ENCODE results near the gene FGGY. TPM values are rescaled to one million over a fixed set of nuclear protein-coding genes. Genes with fewer than 3 reads are reported as not detected.

The FGGY gene
- total and polyA plus RNA-seq, 7 experiments from 2014 or later, result 2.5 to 15.2 (median 11.2) TPM

DNA sequence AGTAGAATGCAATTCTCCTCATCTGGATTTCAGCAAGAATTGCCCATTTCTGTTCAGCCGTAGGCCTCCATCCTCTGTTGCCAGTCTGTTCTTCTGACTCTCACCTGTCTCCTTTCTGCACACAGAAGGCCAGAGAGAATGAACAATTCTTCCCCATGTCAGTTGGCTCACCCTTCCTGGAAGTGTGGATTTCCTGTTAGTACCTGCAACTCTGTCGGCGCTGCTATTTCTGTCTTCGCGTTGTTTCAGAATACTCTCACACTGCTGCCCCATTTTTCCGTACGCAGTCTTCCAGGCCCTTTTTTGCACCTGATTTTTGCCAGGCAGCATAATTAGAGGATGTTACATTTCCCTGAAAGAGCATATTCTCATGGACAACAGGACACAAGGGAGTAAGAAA is 200.7 kb downstream of the FGGY start:
- Mint-ChIP-seq H3K9me3 (peaks cover 0 to 5% (median 0%) of the 10 kb centered on the region in 11 donors), H3K27ac (no peak overlapping the region), H3K27me3 (no peaks in the 10 kb centered on the region), H3K36me3 (peaks cover 0 to 22% (median 5%) of the 10 kb centered on the region in 5 donors), H3K4me3 (no peak overlapping the region), H3K4me1 (peaks cover 0 to 12% (median 0%) of the 10 kb centered on the region in 7 donors)
- Histone ChIP-seq H3K4me3 (ENCODE audit: low read length) (no peak overlapping the region), H3K36me3 (ENCODE audit: control insufficient read depth in 2 of 3, insufficient read depth in 3 of 3, low read length in 3 of 3) (no peaks in the 10 kb centered on the region), H3K27ac (ENCODE audit: low read depth, low read length) (no peak overlapping the region), H3K4me1 (ENCODE audit: control insufficient read depth in 2 of 2, insufficient read depth in 2 of 2, low read length in 2 of 2) (no peaks in the 10 kb centered on the region), H3K9me3 (ENCODE audit: control insufficient read depth in 2 of 3, low read length in 3 of 3) (no peaks in the 10 kb centered on the region), H3K27me3 (ENCODE audit: control insufficient read depth in 2 of 2, insufficient read depth in 2 of 2, low read length in 2 of 2) (no peaks in the 10 kb centered on the region)
- CTCF ChIA-PET, result no interaction called here
- DNase-seq (no peak), ATAC-seq (no peak)
- intact Hi-C loops (cut with micrococcal nuclease), result no loop called here
- POLR2A ChIA-PET, result no interaction called here

DNA sequence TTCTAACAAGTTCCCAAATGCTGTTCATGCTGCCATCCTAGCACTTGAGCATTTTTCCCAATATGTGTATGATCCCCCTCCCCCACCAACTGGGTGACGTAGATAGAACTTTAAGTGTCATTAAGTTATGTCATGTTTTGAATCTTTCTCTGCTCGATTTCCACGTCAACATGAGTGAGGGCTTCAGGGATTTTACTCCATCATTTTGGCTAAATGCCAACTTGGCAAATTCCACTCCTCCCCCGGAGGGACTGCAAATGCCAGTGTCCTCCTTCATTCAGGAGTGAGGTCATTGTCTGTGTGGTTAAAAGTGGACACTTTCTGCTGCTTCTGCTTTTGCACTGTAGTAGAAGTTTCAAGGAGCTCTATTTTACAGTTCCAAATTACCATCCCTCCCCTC is 201.7 kb downstream of the FGGY start:
- Mint-ChIP-seq H3K4me1 (peaks cover 0 to 12% (median 0%) of the 10 kb centered on the region in 7 donors), H3K36me3 (peaks cover 0 to 16% (median 5%) of the 10 kb centered on the region in 5 donors), H3K27ac (no peak overlapping the region), H3K27me3 (no peaks in the 10 kb centered on the region), H3K9me3 (peaks cover 0 to 5% (median 0%) of the 10 kb centered on the region in 11 donors), H3K4me3 (no peak overlapping the region)
- no peak overlapping the region for H3K27ac ChIP-seq (ENCODE audit: low read depth, low read length)
- ATAC-seq, result no peak
- H3K36me3 ChIP-seq (ENCODE audit: control insufficient read depth in 2 of 3, insufficient read depth in 3 of 3, low read length in 3 of 3), result no peaks in the 10 kb centered on the region
- H3K27me3 ChIP-seq (ENCODE audit: control insufficient read depth in 2 of 2, insufficient read depth in 2 of 2, low read length in 2 of 2), result no peaks in the 10 kb centered on the region
- intact Hi-C loops (cut with micrococcal nuclease), result no loop called here
- no peak overlapping the region for H3K4me3 ChIP-seq (ENCODE audit: low read length)
- no peaks in the 10 kb centered on the region for H3K9me3 ChIP-seq (ENCODE audit: control insufficient read depth in 2 of 3, low read length in 3 of 3)
- ChIA-PET POLR2A (no interaction called here), CTCF (no interaction called here)
- no peaks in the 10 kb centered on the region for H3K4me1 ChIP-seq (ENCODE audit: control insufficient read depth in 2 of 2, insufficient read depth in 2 of 2, low read length in 2 of 2)
- DNase-seq, result no peak

DNA sequence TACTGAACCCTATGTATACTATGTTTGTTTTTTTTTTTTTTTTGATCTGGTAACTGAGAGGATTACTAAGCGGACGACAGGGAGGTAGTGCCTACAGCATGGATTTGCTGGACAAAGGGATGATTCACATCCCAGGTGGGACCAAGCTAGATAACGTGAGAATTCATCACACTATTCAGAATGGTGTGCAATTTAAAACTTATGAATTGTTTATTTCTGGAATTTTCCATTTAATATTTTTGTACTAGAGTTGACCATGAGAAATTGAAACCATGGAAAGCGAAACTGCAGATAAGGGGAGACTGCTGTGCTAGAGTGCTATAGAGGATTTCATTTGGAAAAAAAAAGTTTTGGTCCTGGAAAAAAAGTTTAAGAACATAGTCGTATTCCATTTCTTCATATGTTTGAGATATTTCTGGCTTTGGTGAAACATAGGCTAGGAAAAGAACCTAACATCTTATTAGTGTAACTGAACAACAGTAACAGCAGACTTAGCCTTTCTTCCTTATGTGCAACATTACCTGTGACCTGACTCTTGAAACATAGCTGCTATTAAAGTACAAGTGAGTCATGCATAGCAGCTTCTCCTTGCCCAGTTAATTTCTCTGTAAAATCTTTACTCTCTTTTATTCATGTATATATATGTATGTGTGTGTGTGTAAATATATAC is 202.5 kb downstream of the FGGY start:
- Histone ChIP-seq H3K4me3 (ENCODE audit: low read length) (no peak overlapping the region), H3K27me3 (ENCODE audit: control insufficient read depth in 2 of 2, insufficient read depth in 2 of 2, low read length in 2 of 2) (no peaks in the 10 kb centered on the region), H3K9me3 (ENCODE audit: control insufficient read depth in 2 of 3, low read length in 3 of 3) (no peaks in the 10 kb centered on the region), H3K4me1 (ENCODE audit: control insufficient read depth in 2 of 2, insufficient read depth in 2 of 2, low read length in 2 of 2) (no peaks in the 10 kb centered on the region), H3K36me3 (ENCODE audit: control insufficient read depth in 2 of 3, insufficient read depth in 3 of 3, low read length in 3 of 3) (no peaks in the 10 kb centered on the region), H3K27ac (ENCODE audit: low read depth, low read length) (no peak overlapping the region)
- Mint-ChIP-seq H3K27ac (no peak overlapping the region), H3K4me1 (peaks cover 0 to 8% (median 0%) of the 10 kb centered on the region in 7 donors), H3K9me3 (peaks cover 0 to 5% (median 0%) of the 10 kb centered on the region in 11 donors), H3K36me3 (peaks cover 0 to 13% (median 5%) of the 10 kb centered on the region in 5 donors), H3K27me3 (no peaks in the 10 kb centered on the region), H3K4me3 (no peak overlapping the region)
- ChIA-PET POLR2A (no interaction called here), CTCF (no interaction called here)
- DNase-seq (no peak), ATAC-seq (no peak)
- intact Hi-C loops (cut with micrococcal nuclease), result no loop called here

DNA sequence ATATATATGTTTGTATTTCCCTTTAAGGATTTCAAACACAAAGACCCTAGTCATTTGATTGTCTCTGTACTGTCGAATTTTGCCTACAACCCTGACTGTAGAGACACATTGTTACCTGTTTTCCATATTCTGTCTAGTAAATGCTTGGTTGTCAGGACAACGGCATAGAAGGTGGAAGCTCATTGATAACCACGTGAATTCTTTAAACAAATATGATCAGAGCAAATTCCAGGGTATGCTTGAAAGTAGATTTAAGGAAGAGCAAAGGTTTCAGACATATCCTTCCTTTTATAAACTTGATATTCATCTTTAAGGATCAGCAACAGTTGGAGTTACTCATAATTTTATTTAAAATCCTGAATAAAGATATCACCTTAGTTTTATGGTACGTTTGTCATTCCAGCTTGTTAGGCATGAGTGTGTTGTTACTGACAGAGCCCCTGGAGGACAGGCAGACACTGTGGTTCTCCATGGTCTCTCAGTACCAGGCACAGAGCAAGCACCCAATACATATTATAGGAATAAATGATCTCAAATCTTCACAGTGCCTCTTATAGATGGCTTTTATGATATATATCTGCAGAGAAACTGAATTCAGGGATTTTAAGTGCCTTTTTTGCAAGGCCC is 203.2 kb downstream of the FGGY start:
- no peaks in the 10 kb centered on the region for H3K27me3 ChIP-seq (ENCODE audit: control insufficient read depth in 2 of 2, insufficient read depth in 2 of 2, low read length in 2 of 2)
- POLR2A ChIA-PET, result no interaction called here
- CTCF ChIA-PET, result no interaction called here

DNA sequence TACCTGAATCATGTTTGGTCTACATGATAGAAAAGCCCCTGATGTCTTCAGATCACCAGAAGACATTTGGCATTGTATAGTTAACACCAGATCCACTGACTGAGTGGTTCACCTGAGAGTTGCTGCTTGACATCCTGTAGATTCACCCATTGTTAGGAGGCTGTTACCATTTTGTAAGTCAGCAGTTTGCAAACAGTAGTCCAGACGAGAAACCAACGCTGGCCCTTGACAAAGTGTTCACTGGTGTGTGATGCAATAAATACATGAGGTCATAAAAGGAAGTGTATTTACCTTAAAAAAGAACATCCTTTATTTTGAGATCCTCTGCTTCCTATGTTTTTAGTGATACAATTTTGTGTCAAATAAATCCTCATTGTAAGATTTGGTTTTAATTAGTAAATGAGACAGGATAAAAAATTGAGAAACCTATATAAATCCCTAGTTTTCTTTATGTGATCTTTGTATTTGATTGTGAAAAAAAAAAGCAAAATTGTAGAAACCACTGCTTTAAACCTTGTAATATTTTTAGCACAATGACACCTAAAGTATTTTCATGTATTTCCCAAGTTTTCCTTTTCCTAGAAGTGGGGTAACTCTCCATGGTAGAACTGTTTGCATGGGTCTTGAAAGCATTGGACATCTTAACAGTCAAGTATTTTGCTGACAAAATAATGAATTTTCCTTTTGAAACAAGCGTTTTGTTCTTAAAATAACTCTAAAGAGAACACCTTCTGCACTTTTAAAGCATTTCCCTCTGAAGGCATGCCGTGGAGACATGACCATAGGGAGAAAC is 204.3 kb downstream of the FGGY start:
- Mint-ChIP-seq H3K27me3 (no peaks in the 10 kb centered on the region), H3K9me3 (peaks cover 0 to 5% (median 0%) of the 10 kb centered on the region in 11 donors), H3K4me1 (peaks cover 0 to 8% (median 0%) of the 10 kb centered on the region in 7 donors), H3K4me3 (no peak overlapping the region), H3K27ac (no peak overlapping the region), H3K36me3 (peaks cover 0 to 7% (median 2%) of the 10 kb centered on the region in 5 donors)
- no peak for ATAC-seq
- DNase-seq, result no peak
- ChIA-PET CTCF (no interaction called here), POLR2A (no interaction called here)
- H3K4me3 ChIP-seq (ENCODE audit: low read length), result no peak overlapping the region
- no peaks in the 10 kb centered on the region for H3K27me3 ChIP-seq (ENCODE audit: control insufficient read depth in 2 of 2, insufficient read depth in 2 of 2, low read length in 2 of 2)
- no peaks in the 10 kb centered on the region for H3K4me1 ChIP-seq (ENCODE audit: control insufficient read depth in 2 of 2, insufficient read depth in 2 of 2, low read length in 2 of 2)
- no peaks in the 10 kb centered on the region for H3K36me3 ChIP-seq (ENCODE audit: control insufficient read depth in 2 of 3, insufficient read depth in 3 of 3, low read length in 3 of 3)
- intact Hi-C loops (cut with micrococcal nuclease), result no loop called here
- no peaks in the 10 kb centered on the region for H3K9me3 ChIP-seq (ENCODE audit: control insufficient read depth in 2 of 3, low read length in 3 of 3)
- no peak overlapping the region for H3K27ac ChIP-seq (ENCODE audit: low read depth, low read length)

More for the DNA sequence above, 203.2 kb downstream of the FGGY start:
- DNase-seq (no peak), ATAC-seq (no peak)
- no peaks in the 10 kb centered on the region for H3K9me3 ChIP-seq (ENCODE audit: control insufficient read depth in 2 of 3, low read length in 3 of 3)
- H3K4me1 Mint-ChIP-seq, result peaks cover 0 to 8% (median 0%) of the 10 kb centered on the region in 7 donors
- H3K36me3 Mint-ChIP-seq, result peaks cover 0 to 13% (median 5%) of the 10 kb centered on the region in 5 donors
- H3K27me3 Mint-ChIP-seq, result no peaks in the 10 kb centered on the region
- no peaks in the 10 kb centered on the region for H3K36me3 ChIP-seq (ENCODE audit: control insufficient read depth in 2 of 3, insufficient read depth in 3 of 3, low read length in 3 of 3)
- no peak overlapping the region for H3K27ac Mint-ChIP-seq
- no peak overlapping the region for H3K4me3 Mint-ChIP-seq
- H3K4me1 ChIP-seq (ENCODE audit: control insufficient read depth in 2 of 2, insufficient read depth in 2 of 2, low read length in 2 of 2), result no peaks in the 10 kb centered on the region
- no peak overlapping the region for H3K27ac ChIP-seq (ENCODE audit: low read depth, low read length)
- no peak overlapping the region for H3K4me3 ChIP-seq (ENCODE audit: low read length)
- peaks cover 0 to 5% (median 0%) of the 10 kb centered on the region in 11 donors for H3K9me3 Mint-ChIP-seq
- intact Hi-C loops (cut with micrococcal nuclease), result no loop called here

DNA sequence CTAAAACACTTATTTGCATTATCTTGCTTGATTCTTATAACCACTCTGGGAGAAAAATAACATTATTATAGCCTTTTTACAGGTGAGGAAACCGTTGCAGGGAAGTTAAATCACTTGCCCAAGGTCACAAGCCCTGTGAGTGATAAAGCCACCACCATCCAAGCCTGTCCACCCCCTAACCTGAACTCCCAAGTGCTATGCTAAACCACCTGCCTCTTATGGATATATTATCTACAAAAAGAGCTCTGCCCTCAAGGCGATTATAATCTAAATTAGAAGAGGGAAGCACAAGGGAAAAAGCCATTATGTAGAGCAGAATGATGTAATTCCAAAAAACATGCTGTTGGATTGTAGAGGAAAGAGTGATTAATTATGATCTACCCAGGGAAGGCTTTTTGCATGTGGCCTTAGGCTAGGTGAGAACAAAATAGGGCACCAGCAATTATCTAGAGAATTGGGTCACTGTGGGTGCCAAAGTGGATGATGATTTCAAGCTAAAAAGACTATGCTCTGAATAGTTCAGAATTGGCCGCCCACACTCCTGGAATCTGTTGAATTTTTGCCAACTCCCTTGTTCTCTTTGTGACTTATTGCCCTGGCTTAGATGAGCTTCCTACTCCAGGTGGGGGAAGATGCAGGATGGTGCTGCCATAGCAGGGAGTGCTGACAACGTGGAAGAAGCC is 205.3 kb downstream of the FGGY start:
- POLR2A ChIA-PET, result no interaction called here

More for the DNA sequence above, 205.3 kb downstream of the FGGY start:
- H3K27me3 Mint-ChIP-seq, result no peaks in the 10 kb centered on the region
- H3K27ac ChIP-seq (ENCODE audit: low read depth, low read length), result no peak overlapping the region
- no peak for ATAC-seq
- no peaks in the 10 kb centered on the region for H3K4me1 ChIP-seq (ENCODE audit: control insufficient read depth in 2 of 2, insufficient read depth in 2 of 2, low read length in 2 of 2)
- H3K9me3 Mint-ChIP-seq, result peaks cover 0 to 3% (median 0%) of the 10 kb centered on the region in 11 donors
- no peak overlapping the region for H3K27ac Mint-ChIP-seq
- CTCF ChIA-PET, result no interaction called here
- no peak for DNase-seq
- no peaks in the 10 kb centered on the region for H3K36me3 ChIP-seq (ENCODE audit: control insufficient read depth in 2 of 3, insufficient read depth in 3 of 3, low read length in 3 of 3)
- H3K9me3 ChIP-seq (ENCODE audit: control insufficient read depth in 2 of 3, low read length in 3 of 3), result no peaks in the 10 kb centered on the region
- no peak overlapping the region for H3K4me3 ChIP-seq (ENCODE audit: low read length)
- no peaks in the 10 kb centered on the region for H3K27me3 ChIP-seq (ENCODE audit: control insufficient read depth in 2 of 2, insufficient read depth in 2 of 2, low read length in 2 of 2)
- peaks cover 0 to 8% (median 0%) of the 10 kb centered on the region in 7 donors for H3K4me1 Mint-ChIP-seq
- intact Hi-C loops (cut with micrococcal nuclease), result no loop called here
- H3K36me3 Mint-ChIP-seq, result peaks cover 0 to 5% (median 0%) of the 10 kb centered on the region in 5 donors
- no peak overlapping the region for H3K4me3 Mint-ChIP-seq
